ENCODE results near the gene MAP2K5.

The MAP2K5 gene

GRCh38 chr15:67812241-67812644 lies 269.7 kb downstream of the MAP2K5 start:
- no peak for TF ChIP-seq CTCF (conservative IDR thresholded peaks at IDR 0.05; ENCODE audit: low read depth, low read length)
- no peak overlapping the region for H3K4me3 ChIP-seq (ENCODE audit: low read length)
- DNase-seq (ENCODE audit: low read depth), result no peak

- no peak overlapping the region for H3K4me3 ChIP-seq (ENCODE audit: low read length)
- no peak for TF ChIP-seq CTCF (conservative IDR thresholded peaks at IDR 0.05; ENCODE audit: low read depth, low read length)
- DNase-seq (ENCODE audit: low read depth), result no peak
Observed at GRCh38 chr15:67813104-67813634, 270.7 kb downstream of the MAP2K5 start.

DNA sequence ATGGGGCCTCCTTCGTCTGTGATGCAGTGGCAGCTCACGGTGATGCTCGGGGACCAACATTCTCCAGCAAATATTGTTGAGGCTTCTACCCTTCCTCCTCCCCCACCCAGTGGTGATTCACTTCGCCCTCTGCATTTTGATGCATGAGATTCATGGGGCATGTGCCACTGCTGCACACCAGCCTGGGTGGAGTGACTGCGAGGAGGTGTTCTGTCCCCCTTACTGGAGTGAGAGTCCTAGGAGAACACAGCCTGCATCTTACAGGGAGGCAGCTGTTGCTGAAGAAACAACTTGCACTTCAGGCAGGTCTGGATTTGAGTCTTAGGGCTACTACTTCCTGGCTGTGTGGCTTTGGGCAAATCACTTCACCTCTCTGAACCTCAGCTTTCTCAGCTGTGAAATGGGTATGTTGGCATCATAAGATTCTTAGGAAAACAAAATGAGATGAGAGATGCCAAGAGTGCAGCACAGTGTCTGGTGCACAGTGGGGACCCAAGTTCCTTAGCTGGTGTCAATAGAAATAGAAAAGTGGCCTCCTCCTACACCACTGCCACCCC lies 272.6 kb downstream of the MAP2K5 start:
- H3K4me3 ChIP-seq (ENCODE audit: low read length), result no peak overlapping the region
- no peak for DNase-seq (ENCODE audit: low read depth)
- no peak for TF ChIP-seq CTCF (conservative IDR thresholded peaks at IDR 0.05; ENCODE audit: low read depth, low read length)

DNA sequence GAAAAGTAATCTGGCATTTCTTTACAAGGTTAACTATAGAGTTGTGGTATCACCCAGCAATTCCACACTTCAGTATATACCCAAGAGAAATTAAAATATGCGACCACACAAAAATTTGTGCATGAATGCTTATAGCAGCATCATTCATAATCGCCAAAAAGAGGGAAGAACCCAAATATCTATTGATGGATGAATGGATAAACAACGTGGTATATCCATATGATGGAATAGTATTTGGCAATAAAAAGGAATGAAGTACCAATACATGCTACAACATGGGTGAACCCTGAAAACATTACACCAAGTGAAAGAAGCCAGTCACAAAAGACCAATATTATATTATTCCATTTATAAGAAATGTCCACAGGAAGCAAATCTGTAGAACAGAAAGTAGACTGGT lies 274.2 kb downstream of the MAP2K5 start:
- TF ChIP-seq CTCF (conservative IDR thresholded peaks at IDR 0.05; ENCODE audit: low read depth, low read length), result no peak

GRCh38 chr15:67818464-67818863 lies 276.0 kb downstream of the MAP2K5 start:
- DNase-seq (ENCODE audit: low read depth), result no peak
- no peak for TF ChIP-seq CTCF (conservative IDR thresholded peaks at IDR 0.05; ENCODE audit: low read depth, low read length)
- H3K4me3 ChIP-seq (ENCODE audit: low read length), result no peak overlapping the region

More for the DNA sequence above, 274.2 kb downstream of the MAP2K5 start:
- DNase-seq (ENCODE audit: low read depth), result no peak
- no peak overlapping the region for H3K4me3 ChIP-seq (ENCODE audit: low read length)

DNA sequence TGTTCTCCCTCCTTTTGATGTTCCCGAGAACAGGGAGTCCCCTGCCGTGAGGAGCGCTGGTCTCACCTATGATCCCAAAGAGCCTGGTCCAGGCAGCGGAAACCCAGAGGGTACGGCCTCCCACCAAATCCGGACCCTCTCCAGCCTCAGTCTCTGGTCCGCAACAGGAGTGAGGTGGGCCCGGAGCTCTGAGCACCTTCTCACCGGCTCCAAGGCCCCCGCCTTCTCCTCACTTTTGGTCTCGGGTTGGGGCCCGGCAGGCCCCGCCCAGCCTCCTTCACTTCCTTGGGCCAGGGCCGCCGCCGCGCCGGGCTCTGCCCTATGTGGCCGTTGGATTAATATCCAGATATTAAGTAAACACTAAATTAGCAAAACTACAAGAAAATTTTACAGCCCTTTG lies 277.1 kb downstream of the MAP2K5 start:
- DNase-seq (ENCODE audit: low read depth), result no peak
- TF ChIP-seq CTCF (conservative IDR thresholded peaks at IDR 0.05; ENCODE audit: low read depth, low read length), result no peak
- H3K4me3 ChIP-seq (ENCODE audit: low read length), result no peak overlapping the region
